SJSA1 (cell line): ENCODE results near the gene UROS. TPM values are rescaled to one million over a fixed set of nuclear protein-coding genes. Genes with fewer than 3 reads are reported as not detected.

ENCODE experiments used
- DNase-seq, 2 experiments: peaks; one replicate each; pipeline ENCODE4 v3.0.0-alpha.2; 2015 to 2020; ENCODE audit warnings: low spot score in 2 of 2, low read depth in 1 of 2
- H3K27ac ChIP-seq: fragments of 250-450 bp; sonication (Bioruptor Pico); 2 replicates; pipeline ENCODE4 v1.5.1; 2020; ENCODE audit warnings: mild to moderate bottlenecking, moderate library complexity
- H3K27me3 ChIP-seq: fragments of 250-450 bp; sonication (Bioruptor Pico); replicated peaks from 2 replicates; pipeline ENCODE4 v1.5.1; 2020; ENCODE audit warnings: mild to moderate bottlenecking, moderate library complexity
- H3K36me3 ChIP-seq: fragments of 250-450 bp; sonication (Bioruptor Pico); 2 replicates; pipeline ENCODE4 v1.5.1; 2020; ENCODE audit warnings: mild to moderate bottlenecking
- H3K4me1 ChIP-seq: fragments of 250-450 bp; sonication (Bioruptor Pico); replicated peaks from 2 replicates; pipeline ENCODE4 v1.6.1; 2021; ENCODE audit warnings: mild to moderate bottlenecking
- H3K4me3 ChIP-seq: fragments of 250-450 bp; sonication (Bioruptor Pico); 2 replicates; pipeline ENCODE4 v1.5.1; 2020; ENCODE audit warnings: mild to moderate bottlenecking
- H3K9me3 ChIP-seq: fragments of 250-450 bp; sonication (Bioruptor Pico); replicated peaks from 2 replicates; pipeline ENCODE4 v1.5.1; 2020; ENCODE audit warnings: mild to moderate bottlenecking
- total RNA-seq: library from RNA; depleted of rRNA; stranded (reverse); fragments of >200 nt; shearing (Covaris generic); gene quantifications from 2 replicates; pipeline ENCODE4 v1.2.3, GENCODE V29; 2014

UROS gene
- total RNA-seq, 1 experiment from 2014 or later, result 93.6 TPM

DNA sequence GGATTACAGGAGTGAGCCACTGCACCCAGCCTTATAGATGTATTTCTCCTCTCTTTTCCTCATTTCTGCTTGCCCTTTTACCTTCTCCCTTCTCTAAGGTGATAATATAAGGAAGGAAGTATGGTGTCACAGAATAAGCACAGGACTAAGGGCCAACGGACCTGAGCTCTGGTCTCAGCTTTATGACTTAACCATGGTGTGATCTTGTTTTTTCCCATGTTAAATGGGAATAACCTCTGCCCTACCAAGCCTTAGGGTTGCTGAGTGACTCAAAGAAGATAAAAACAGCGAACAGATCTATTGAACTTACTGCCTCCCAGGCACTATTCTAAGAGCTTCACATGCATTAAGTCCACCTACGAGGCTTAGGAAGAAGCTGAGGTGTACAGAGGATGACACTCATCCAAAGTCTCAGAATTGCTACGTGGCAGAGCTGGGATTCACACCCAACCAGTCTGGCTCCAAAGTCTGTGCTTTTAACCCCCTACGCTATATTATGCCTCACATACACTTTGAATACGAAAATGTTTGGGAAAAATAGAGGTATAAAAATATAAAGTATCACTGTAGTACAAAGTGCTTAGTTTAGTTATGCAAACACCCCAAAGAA, 5.6 kb downstream of the UROS start:
- Histone ChIP-seq H3K27me3 (no peaks in the 10 kb centered on the region), H3K4me1 (peaks cover 5% of the 10 kb centered on the region), H3K9me3 (no peaks in the 10 kb centered on the region), H3K36me3 (peaks cover 17% of the 10 kb centered on the region), H3K4me3 (no peak overlapping the region), H3K27ac (no peak overlapping the region)
- no peak for DNase-seq

- Histone ChIP-seq H3K4me3 (no peak overlapping the region), H3K27me3 (no peaks in the 10 kb centered on the region), H3K27ac (no peak overlapping the region), H3K36me3 (peaks cover 17% of the 10 kb centered on the region), H3K4me1 (no peaks in the 10 kb centered on the region), H3K9me3 (no peaks in the 10 kb centered on the region)
- no peak for DNase-seq
Measured at GRCh38 chr10:125816548-125816947, 6.5 kb downstream of the UROS start.

GRCh38 chr10:125815764-125816163, 7.3 kb downstream of the UROS start:
- no peak for DNase-seq
- H3K27me3 ChIP-seq, result no peaks in the 10 kb centered on the region
- no peaks in the 10 kb centered on the region for H3K9me3 ChIP-seq
- H3K27ac ChIP-seq, result no peak overlapping the region
- H3K4me3 ChIP-seq, result no peak overlapping the region
- peaks cover 24% of the 10 kb centered on the region for H3K36me3 ChIP-seq
- H3K4me1 ChIP-seq, result no peaks in the 10 kb centered on the region

- DNase-seq, result no peak
- no peak overlapping the region for H3K27ac ChIP-seq
Measured at GRCh38 chr10:125812128-125812750, 10.8 kb downstream of the UROS start.

GRCh38 chr10:125811251-125811650, 11.8 kb downstream of the UROS start:
- DNase-seq, result no peak
- Histone ChIP-seq H3K27ac (no peak overlapping the region), H3K36me3 (peaks cover 44% of the 10 kb centered on the region), H3K4me1 (no peaks in the 10 kb centered on the region), H3K4me3 (no peak overlapping the region), H3K27me3 (no peaks in the 10 kb centered on the region), H3K9me3 (no peaks in the 10 kb centered on the region)

More at GRCh38 chr10:125812128-125812750, 10.8 kb downstream of the UROS start:
- no peaks in the 10 kb centered on the region for H3K27me3 ChIP-seq
- peaks cover 39% of the 10 kb centered on the region for H3K36me3 ChIP-seq
- H3K4me1 ChIP-seq, result no peaks in the 10 kb centered on the region
- no peak overlapping the region for H3K4me3 ChIP-seq
- no peaks in the 10 kb centered on the region for H3K9me3 ChIP-seq

- Histone ChIP-seq H3K4me3 (no peak overlapping the region), H3K27ac (no peak overlapping the region), H3K27me3 (no peaks in the 10 kb centered on the region), H3K9me3 (no peaks in the 10 kb centered on the region), H3K36me3 (peaks cover 44% of the 10 kb centered on the region), H3K4me1 (no peaks in the 10 kb centered on the region)
- no peak for DNase-seq
Measured at GRCh38 chr10:125808047-125808446, 15.0 kb downstream of the UROS start.

GRCh38 chr10:125802739-125803138, 20.3 kb downstream of the UROS start:
- no peak overlapping the region for H3K4me3 ChIP-seq
- H3K36me3 ChIP-seq, result peaks cover 27% of the 10 kb centered on the region
- no peaks in the 10 kb centered on the region for H3K4me1 ChIP-seq
- no peak overlapping the region for H3K27ac ChIP-seq
- H3K27me3 ChIP-seq, result no peaks in the 10 kb centered on the region
- no peak for DNase-seq
- H3K9me3 ChIP-seq, result no peaks in the 10 kb centered on the region

DNA sequence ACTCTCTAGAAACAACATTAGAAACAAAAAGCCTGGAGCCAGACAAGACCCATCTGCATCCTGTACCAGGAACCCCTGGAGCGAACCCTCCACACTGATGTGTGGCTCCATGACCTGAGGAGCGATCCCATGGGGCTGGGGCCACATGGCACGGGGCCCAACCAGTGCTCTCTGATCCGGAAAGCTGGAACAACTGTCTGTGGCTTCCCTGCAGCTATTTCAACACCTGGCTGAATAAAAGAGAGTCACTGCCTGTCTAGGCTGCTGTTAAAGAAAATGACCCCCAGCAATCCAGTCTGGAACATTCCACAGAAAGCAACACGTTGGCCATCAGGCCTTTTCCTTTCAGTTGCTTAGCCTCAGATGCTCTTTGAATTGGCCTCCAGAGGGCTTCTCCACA, 20.9 kb downstream of the UROS start:
- Histone ChIP-seq H3K27me3 (no peaks in the 10 kb centered on the region), H3K27ac (no peak overlapping the region), H3K9me3 (no peaks in the 10 kb centered on the region), H3K36me3 (peaks cover 33% of the 10 kb centered on the region), H3K4me1 (no peaks in the 10 kb centered on the region), H3K4me3 (no peak overlapping the region)
- no peak for DNase-seq

DNA sequence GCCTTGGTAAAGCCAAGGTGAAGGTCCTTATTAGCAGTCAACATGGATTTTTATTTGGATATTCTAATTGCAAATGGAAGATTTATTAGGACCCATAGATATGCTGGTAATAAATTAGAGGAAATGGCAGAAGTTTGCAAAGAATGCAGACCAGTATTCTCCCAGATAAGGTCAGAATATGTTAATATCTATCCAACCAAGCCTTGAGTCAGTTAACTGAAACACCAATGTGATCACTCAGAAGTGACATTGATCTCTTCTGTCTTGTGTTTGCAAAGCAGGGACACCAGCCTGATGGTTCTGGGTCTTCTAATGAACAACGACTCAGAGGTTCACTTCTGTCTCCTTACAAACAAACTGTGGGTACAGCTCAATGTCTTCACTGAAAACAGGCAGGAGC, 21.5 kb downstream of the UROS start:
- H3K27me3 ChIP-seq, result no peaks in the 10 kb centered on the region

GRCh38 chr10:125799451-125800182, 23.4 kb downstream of the UROS start:
- H3K9me3 ChIP-seq, result no peaks in the 10 kb centered on the region
- H3K4me1 ChIP-seq, result no peaks in the 10 kb centered on the region
- no peak overlapping the region for H3K27ac ChIP-seq
- peaks cover 22% of the 10 kb centered on the region for H3K36me3 ChIP-seq
- no peak overlapping the region for H3K4me3 ChIP-seq
- DNase-seq, result no peak
- H3K27me3 ChIP-seq, result no peaks in the 10 kb centered on the region

More for the DNA sequence above, 21.5 kb downstream of the UROS start:
- Histone ChIP-seq H3K4me1 (no peaks in the 10 kb centered on the region), H3K9me3 (no peaks in the 10 kb centered on the region), H3K36me3 (peaks cover 28% of the 10 kb centered on the region), H3K4me3 (no peak overlapping the region), H3K27ac (no peak overlapping the region)
- DNase-seq, result no peak

DNA sequence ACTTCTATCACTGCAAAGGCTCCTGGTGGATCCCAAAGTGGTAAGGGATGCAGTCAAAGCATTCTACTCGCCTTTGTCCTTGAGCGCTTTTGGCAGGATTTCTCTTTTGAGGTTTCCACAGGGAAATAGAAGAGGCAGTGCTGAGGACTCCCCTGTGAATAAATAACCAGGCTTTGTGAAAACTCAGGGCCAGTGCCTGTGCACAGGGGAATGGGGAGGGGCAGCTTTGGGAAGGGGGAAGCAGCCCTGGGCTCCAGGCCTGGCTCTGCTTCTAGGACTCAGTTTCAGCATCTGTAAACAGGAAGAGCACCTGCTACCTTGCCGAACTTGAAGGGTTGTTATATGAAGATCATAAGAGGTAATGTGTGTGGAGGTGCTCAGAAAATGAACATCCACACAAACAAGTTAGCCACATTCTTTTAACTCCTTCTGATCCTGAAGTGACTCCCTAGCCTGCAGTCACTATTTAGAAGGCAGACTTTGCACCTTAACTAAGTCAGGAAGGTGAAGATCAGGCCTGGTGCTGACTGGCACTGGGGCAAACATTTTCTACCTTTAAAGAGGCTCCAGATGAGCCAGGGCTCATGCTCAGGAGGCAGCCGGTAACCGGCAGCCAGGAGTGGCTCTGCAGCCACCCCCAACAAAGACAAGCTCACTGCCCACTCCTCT, 24.9 kb downstream of the UROS start:
- Histone ChIP-seq H3K4me1 (no peaks in the 10 kb centered on the region), H3K4me3 (no peak overlapping the region), H3K27me3 (no peaks in the 10 kb centered on the region), H3K36me3 (peaks cover 25% of the 10 kb centered on the region), H3K9me3 (no peaks in the 10 kb centered on the region), H3K27ac (no peak overlapping the region)
- DNase-seq, result no peak

DNA sequence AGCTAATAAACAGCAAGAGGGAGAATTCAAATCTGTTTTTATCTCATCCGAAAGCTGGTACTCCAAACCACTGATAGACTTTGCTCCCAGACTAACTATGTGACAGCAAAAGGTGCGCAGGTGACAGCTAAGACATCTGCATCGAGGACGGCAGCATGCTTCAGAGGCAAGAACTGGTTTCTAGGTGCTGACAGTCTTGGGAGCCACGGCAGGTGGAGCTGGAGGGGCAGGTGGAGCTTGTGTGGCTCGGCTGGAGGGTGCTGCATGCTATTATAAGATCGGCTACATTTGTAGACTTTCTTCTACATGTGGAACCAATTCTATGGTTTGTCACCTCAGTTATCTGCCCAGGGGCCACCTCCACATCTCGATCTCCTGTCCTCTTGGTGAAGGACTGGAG, 25.6 kb downstream of the UROS start:
- H3K27ac ChIP-seq, result no peak overlapping the region
- DNase-seq, result no peak

DNA sequence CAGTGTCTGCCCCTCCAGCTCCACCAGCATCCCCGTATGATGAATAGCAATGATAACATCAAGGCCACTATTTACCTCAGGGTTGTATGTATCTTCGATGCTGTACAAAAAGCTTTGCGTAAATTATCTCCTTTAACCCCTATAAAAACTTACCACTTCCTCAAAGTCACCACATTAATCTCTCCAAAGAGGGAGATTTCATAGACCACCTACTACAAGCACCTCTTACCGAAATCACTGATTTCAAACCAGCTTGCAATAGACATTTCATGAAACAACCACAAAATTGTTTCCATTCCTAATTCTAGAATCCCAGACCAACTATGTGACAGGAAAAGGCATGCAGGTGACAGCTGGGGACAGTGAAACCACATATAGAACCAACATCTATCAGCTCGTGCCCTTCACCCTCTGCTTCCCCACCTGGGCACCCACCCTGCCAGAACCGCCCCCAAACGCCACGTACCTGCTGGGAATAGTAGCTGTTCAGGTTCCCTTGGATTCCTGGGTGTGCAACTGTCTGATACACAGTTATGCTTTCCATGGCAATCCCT, 27.3 kb downstream of the UROS start:
- Histone ChIP-seq H3K4me1 (no peaks in the 10 kb centered on the region), H3K9me3 (no peaks in the 10 kb centered on the region), H3K36me3 (peaks cover 25% of the 10 kb centered on the region), H3K4me3 (no peak overlapping the region), H3K27me3 (no peaks in the 10 kb centered on the region), H3K27ac (no peak overlapping the region)
- DNase-seq, result no peak

More for the DNA sequence above, 25.6 kb downstream of the UROS start:
- H3K4me3 ChIP-seq, result no peak overlapping the region
- no peaks in the 10 kb centered on the region for H3K9me3 ChIP-seq
- peaks cover 26% of the 10 kb centered on the region for H3K36me3 ChIP-seq
- H3K27me3 ChIP-seq, result no peaks in the 10 kb centered on the region
- no peaks in the 10 kb centered on the region for H3K4me1 ChIP-seq
